ENCODE measurements around the gene PER1. TPM values are rescaled to one million over a fixed set of nuclear protein-coding genes. Genes with fewer than 3 reads are reported as not detected.

PER1 gene
- total and polyA plus RNA-seq, 2 of the 13 experiments (the other 11 are each of a cell fraction or from before 2014, with no cell fraction given): 2.6 to 3.6 TPM

DNA sequence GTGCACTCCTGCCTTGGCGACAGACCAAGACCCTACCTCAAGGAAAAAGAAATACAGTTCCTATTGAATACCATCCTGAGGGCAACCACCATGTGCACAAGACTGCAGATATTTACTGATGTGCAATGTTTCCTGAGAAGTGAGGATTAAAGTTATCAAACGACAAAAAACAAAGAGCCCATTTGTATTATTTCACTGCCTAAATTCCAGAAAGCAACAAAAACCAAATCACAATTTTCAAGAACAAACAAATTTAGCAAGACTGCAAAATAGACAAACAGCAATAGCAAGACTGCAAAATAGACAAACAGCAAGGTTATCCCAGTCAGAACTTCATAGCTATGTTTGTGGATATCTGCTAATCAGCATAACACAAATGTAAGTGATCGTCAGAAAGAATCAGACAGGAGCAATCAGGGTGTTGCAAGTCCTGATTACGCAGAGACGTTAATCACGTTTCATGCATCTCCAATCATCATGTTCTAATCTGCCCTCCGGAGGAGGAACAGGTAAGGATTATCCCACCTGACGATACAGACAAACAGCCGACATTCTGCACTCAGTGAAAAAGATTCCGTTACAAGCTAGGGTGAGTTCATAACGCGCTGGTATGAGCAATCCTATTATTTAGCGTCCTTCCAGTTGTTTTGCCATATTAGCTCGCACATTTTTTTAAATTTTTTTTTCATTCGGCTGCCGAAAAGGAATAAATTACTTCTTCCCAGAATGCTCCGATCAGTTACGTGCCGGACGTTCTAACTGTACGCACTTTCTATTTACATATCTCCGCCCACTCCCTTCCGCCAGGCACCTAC lies 21.1 kb upstream of the PER1 start:
- H2AFZ ChIP-seq (ENCODE audit: low read length): peak overlapping the region; percentile 44
- BruUV-seq (replicated peaks): TSS peak; percentile 100
- no peak for TF ChIP-seq SETDB1 (CRISPR knock-in tag; IDR thresholded peaks at IDR 0.05; ENCODE audit: borderline replicate concordance)
- TF ChIP-seq ETV6 (CRISPR knock-in tag; conservative IDR thresholded peaks at IDR 0.05): peak; percentile 93
- no peak for TF ChIP-seq ZBTB3 (CRISPR knock-in tag; IDR thresholded peaks at IDR 0.05; ENCODE audit: borderline replicate concordance, low read depth)
- no peak for TF ChIP-seq ZNF496 (CRISPR knock-in tag; IDR thresholded peaks at IDR 0.05; ENCODE audit: insufficient replicate concordance)
- peak; percentile 59 for TF ChIP-seq YY1 (IDR thresholded peaks at IDR 0.05; ENCODE audit: insufficient read depth, insufficient replicate concordance, low read depth, low read length)
- peak; percentile 55; the same call in 1 of the 2 replicates for TF ChIP-seq GFI1 (CRISPR knock-in tag; IDR thresholded peaks at IDR 0.05; ENCODE audit: borderline replicate concordance)
- TF ChIP-seq, protein P1, sequence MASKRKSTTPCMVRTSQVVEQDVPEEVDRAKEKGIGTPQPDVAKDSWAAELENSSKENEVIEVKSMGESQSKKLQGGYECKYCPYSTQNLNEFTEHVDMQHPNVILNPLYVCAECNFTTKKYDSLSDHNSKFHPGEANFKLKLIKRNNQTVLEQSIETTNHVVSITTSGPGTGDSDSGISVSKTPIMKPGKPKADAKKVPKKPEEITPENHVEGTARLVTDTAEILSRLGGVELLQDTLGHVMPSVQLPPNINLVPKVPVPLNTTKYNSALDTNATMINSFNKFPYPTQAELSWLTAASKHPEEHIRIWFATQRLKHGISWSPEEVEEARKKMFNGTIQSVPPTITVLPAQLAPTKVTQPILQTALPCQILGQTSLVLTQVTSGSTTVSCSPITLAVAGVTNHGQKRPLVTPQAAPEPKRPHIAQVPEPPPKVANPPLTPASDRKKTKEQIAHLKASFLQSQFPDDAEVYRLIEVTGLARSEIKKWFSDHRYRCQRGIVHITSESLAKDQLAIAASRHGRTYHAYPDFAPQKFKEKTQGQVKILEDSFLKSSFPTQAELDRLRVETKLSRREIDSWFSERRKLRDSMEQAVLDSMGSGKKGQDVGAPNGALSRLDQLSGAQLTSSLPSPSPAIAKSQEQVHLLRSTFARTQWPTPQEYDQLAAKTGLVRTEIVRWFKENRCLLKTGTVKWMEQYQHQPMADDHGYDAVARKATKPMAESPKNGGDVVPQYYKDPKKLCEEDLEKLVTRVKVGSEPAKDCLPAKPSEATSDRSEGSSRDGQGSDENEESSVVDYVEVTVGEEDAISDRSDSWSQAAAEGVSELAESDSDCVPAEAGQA (IDR thresholded peaks at IDR 0.05; ENCODE audit: low read depth): peak; percentile 26; the same call in 1 of the 2 replicates
- TF ChIP-seq, protein P1 (CRISPR knock-in tag; IDR thresholded peaks at IDR 0.05; ENCODE audit: borderline replicate concordance): peak; percentile 97
- TF ChIP-seq ZNF124 (CRISPR knock-in tag; IDR thresholded peaks at IDR 0.05): peak; percentile 92; the same call in 1 of the 2 replicates
- peak; percentile 66 for TF ChIP-seq SRF (IDR thresholded peaks at IDR 0.05; ENCODE audit: low read depth, low read length)
- TF ChIP-seq, protein P2, sequence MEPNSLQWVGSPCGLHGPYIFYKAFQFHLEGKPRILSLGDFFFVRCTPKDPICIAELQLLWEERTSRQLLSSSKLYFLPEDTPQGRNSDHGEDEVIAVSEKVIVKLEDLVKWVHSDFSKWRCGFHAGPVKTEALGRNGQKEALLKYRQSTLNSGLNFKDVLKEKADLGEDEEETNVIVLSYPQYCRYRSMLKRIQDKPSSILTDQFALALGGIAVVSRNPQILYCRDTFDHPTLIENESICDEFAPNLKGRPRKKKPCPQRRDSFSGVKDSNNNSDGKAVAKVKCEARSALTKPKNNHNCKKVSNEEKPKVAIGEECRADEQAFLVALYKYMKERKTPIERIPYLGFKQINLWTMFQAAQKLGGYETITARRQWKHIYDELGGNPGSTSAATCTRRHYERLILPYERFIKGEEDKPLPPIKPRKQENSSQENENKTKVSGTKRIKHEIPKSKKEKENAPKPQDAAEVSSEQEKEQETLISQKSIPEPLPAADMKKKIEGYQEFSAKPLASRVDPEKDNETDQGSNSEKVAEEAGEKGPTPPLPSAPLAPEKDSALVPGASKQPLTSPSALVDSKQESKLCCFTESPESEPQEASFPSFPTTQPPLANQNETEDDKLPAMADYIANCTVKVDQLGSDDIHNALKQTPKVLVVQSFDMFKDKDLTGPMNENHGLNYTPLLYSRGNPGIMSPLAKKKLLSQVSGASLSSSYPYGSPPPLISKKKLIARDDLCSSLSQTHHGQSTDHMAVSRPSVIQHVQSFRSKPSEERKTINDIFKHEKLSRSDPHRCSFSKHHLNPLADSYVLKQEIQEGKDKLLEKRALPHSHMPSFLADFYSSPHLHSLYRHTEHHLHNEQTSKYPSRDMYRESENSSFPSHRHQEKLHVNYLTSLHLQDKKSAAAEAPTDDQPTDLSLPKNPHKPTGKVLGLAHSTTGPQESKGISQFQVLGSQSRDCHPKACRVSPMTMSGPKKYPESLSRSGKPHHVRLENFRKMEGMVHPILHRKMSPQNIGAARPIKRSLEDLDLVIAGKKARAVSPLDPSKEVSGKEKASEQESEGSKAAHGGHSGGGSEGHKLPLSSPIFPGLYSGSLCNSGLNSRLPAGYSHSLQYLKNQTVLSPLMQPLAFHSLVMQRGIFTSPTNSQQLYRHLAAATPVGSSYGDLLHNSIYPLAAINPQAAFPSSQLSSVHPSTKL (CRISPR knock-in tag; IDR thresholded peaks at IDR 0.05): peak; percentile 92
- TF ChIP-seq, protein P3, sequence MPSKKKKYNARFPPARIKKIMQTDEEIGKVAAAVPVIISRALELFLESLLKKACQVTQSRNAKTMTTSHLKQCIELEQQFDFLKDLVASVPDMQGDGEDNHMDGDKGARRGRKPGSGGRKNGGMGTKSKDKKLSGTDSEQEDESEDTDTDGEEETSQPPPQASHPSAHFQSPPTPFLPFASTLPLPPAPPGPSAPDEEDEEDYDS (CRISPR knock-in tag; IDR thresholded peaks at IDR 0.05): peak; percentile 100

More for the DNA sequence above, 21.1 kb upstream of the PER1 start:
- Histone ChIP-seq H3K4me2 (ENCODE audit: low read depth, low read length) (peak overlapping the region; percentile 95), H3K9me3 (ENCODE audit: low read length) (no peaks in the 10 kb centered on the region), H4K20me1 (ENCODE audit: insufficient read depth, low read length) (no peaks in the 10 kb centered on the region), H3K36me3 (replicated peaks in 1 of 2; ENCODE audit: control insufficient read depth in 1 of 2, insufficient read depth in 2 of 2, low read length in 2 of 2) (no peaks in the 10 kb centered on the region), H3K9ac (ENCODE audit: insufficient read depth, low read depth, low read length) (peak overlapping the region; percentile 93), H3K79me2 (ENCODE audit: insufficient read depth, low read length) (no peaks in the 10 kb centered on the region), H3K27ac (ENCODE audit: extremely low read length, insufficient read depth, low read length) (peak overlapping the region; percentile 97), H3K4me3 (replicated peaks in 1 of 3; ENCODE audit: insufficient read depth in 1 of 3, low read depth in 2 of 3, low read length in 3 of 3) (peak overlapping the region; percentile 60 to 78 (median 73)), H3K4me1 (ENCODE audit: insufficient read depth, low read length) (peaks cover 46% of the 10 kb centered on the region), H3K27me3 (ENCODE audit: control insufficient read depth in 1 of 2, insufficient read depth in 2 of 2, low read length in 2 of 2) (no peaks in the 10 kb centered on the region; a peak in 1 of 5 replicates)
- ChIA-PET CTCF (ENCODE audit: low intra/inter-chr PET ratio, low total read pairs) (no interaction called here), POLR2A (interaction anchor here (0.7 to 4.5 kb wide), 41 partner anchors 9 to 988 kb away, joined by 3 to 160 read pairs (median 5); partner anchors contain the start of genes ALOXE3, ATP1B2, AURKB and BORCS6)
- in situ Hi-C loops (cut with HindIII; ENCODE audit: extremely low pct_ligation_motif_present, low pct_unique_long_range_greater_than_20kb) (no loop called here), intact Hi-C loops (cut with micrococcal nuclease; ENCODE audit: unreplicated experiment) (loop anchor here (1.0 to 2.0 kb wide), 2 partner anchors 34 to 37 kb away; partner anchors contain the start of gene AURKB)
- 1% methylated on average over 21 of the region's 23 CpGs for WGBS (ENCODE audit: low lambda C conversion rate)
- FAIRE-seq: peak; percentile 64
- peak; percentile 70 for ATAC-seq
- peak; percentile 98 for DNase-seq (ENCODE audit: low spot score)

Data from HepG2 (cell line).